ENCODE results near the gene PAWR.
"Not testable (repeated sequence)": the region's sequence is repeated elsewhere in the genome, so short reads cannot be mapped to it uniquely, and the experiment has no call there.

Gene PAWR

DNA sequence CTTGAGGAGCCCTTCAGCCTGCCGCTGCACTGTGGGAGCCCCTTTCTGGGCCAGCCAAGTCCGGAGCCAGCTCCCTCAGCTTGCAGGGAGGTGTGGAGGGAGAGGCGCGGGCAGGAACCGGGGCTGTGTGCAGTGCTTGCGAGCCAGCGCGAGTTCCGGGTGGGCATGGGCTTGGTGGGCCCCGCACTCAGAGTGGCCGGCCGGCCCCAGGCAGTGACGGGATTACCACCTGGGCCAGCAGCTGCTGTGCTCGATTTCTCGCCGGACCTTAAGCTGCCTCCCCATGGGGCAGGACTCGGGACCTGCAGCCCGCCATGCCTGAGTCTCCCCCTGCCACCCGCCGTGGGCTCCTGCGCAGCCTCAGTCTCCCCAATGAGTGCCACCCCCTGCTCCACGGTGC, 116.9 kb downstream of the PAWR start:
- no peak overlapping the region for H3K4me2 ChIP-seq (ENCODE audit: low read length)
- H3K36me3 ChIP-seq (ENCODE audit: insufficient read depth, low read length): peaks cover 17% of the 10 kb centered on the region
- no peaks in the 10 kb centered on the region for H3K27me3 ChIP-seq (ENCODE audit: control insufficient read depth, insufficient read depth, low read length)
- H3K9ac ChIP-seq (ENCODE audit: low read depth, low read length): no peak overlapping the region
- H3K9me3 ChIP-seq (replicated peaks; ENCODE audit: low read length): no peaks in the 10 kb centered on the region
- H3K4me1 ChIP-seq (ENCODE audit: control insufficient read depth, insufficient read depth, low read length): no peaks in the 10 kb centered on the region
- no peak overlapping the region for H3K4me3 ChIP-seq (ENCODE audit: low read length)

DNA sequence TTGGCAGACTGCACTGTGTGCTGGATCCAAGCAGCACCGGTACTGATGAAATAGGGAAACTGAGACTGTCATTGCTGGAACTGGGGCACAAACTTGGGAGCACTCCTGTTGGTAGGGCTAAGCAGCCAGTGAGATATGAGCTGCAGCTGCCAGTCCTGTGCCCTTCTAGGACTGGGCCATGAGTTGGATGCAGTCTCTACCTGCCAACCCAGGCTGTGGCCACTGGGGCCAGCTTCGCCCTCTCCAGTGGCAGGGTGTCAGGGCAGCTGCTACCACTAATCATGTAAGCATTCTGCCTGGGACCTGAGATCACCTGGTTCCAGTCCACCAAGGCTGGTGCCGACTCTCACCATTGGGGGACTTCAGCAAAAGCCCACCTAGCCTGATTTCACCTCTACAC, 121.1 kb downstream of the PAWR start:
- Histone ChIP-seq H3K9me3 (replicated peaks; ENCODE audit: low read length) (no peaks in the 10 kb centered on the region), H3K27me3 (ENCODE audit: control insufficient read depth, insufficient read depth, low read length) (no peaks in the 10 kb centered on the region), H3K4me1 (ENCODE audit: control insufficient read depth, insufficient read depth, low read length) (peaks cover 8% of the 10 kb centered on the region), H3K4me3 (ENCODE audit: low read length) (no peak overlapping the region), H3K36me3 (ENCODE audit: insufficient read depth, low read length) (peaks cover 26% of the 10 kb centered on the region), H3K4me2 (ENCODE audit: low read length) (no peak overlapping the region), H3K9ac (ENCODE audit: low read depth, low read length) (no peak overlapping the region)

DNA sequence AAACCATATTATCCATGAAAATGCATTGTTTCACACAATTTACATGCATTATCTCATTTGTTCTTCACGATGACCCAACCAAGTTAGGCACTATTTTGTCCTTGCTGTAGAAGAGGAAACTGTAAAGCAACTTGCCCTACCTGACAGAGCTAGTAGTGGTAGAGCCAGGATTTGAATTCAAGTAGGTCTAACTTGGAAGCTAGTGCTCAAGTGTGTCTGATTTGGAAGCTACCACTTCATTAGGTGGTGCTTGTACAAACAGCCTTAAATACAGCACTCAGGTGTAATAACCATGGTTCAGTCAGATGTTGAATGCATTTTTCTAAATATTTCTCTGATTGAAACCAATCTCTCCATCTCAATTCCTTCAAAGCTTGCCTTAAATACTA, 123.6 kb downstream of the PAWR start:
- Histone ChIP-seq H3K4me3 (ENCODE audit: low read length) (no peak overlapping the region), H3K27me3 (ENCODE audit: control insufficient read depth, insufficient read depth, low read length) (no peaks in the 10 kb centered on the region), H3K4me1 (ENCODE audit: control insufficient read depth, insufficient read depth, low read length) (peaks cover 8% of the 10 kb centered on the region), H3K9me3 (replicated peaks; ENCODE audit: low read length) (no peaks in the 10 kb centered on the region), H3K36me3 (ENCODE audit: insufficient read depth, low read length) (peaks cover 23% of the 10 kb centered on the region), H3K4me2 (ENCODE audit: low read length) (no peak overlapping the region), H3K9ac (ENCODE audit: low read depth, low read length) (no peak overlapping the region)

GRCh38 chr12:79566452-79567174, 124.2 kb downstream of the PAWR start:
- no peak overlapping the region for H3K9ac ChIP-seq (ENCODE audit: low read depth, low read length)
- no peaks in the 10 kb centered on the region for H3K27me3 ChIP-seq (ENCODE audit: control insufficient read depth, insufficient read depth, low read length)
- H3K36me3 ChIP-seq (ENCODE audit: insufficient read depth, low read length): peaks cover 26% of the 10 kb centered on the region
- H3K4me3 ChIP-seq (ENCODE audit: low read length): no peak overlapping the region
- peak overlapping the region; percentile 22 for H3K4me2 ChIP-seq (ENCODE audit: low read length)
- H3K4me1 ChIP-seq (ENCODE audit: control insufficient read depth, insufficient read depth, low read length): peaks cover 8% of the 10 kb centered on the region
- H3K9me3 ChIP-seq (replicated peaks; ENCODE audit: low read length): no peaks in the 10 kb centered on the region

GRCh38 chr12:79564727-79565350, 125.9 kb downstream of the PAWR start:
- H3K27me3 ChIP-seq (ENCODE audit: control insufficient read depth, insufficient read depth, low read length); H3K4me3 ChIP-seq (ENCODE audit: low read length); H3K4me2 ChIP-seq (ENCODE audit: low read length); H3K9me3 ChIP-seq (replicated peaks; ENCODE audit: low read length); H3K4me1 ChIP-seq (ENCODE audit: control insufficient read depth, insufficient read depth, low read length); H3K9ac ChIP-seq (ENCODE audit: low read depth, low read length): not testable (repeated sequence)
- H3K36me3 ChIP-seq (ENCODE audit: insufficient read depth, low read length): peaks cover 37% of the 10 kb centered on the region

- Histone ChIP-seq H3K36me3 (ENCODE audit: insufficient read depth, low read length) (peaks cover 33% of the 10 kb centered on the region), H3K4me2 (ENCODE audit: low read length) (no peak overlapping the region), H3K4me3 (ENCODE audit: low read length) (no peak overlapping the region), H3K9me3 (replicated peaks; ENCODE audit: low read length) (no peaks in the 10 kb centered on the region), H3K27me3 (ENCODE audit: control insufficient read depth, insufficient read depth, low read length) (no peaks in the 10 kb centered on the region), H3K4me1 (ENCODE audit: control insufficient read depth, insufficient read depth, low read length) (peaks cover 8% of the 10 kb centered on the region), H3K9ac (ENCODE audit: low read depth, low read length) (no peak overlapping the region)
These were observed 127.6 kb downstream of the PAWR start for GRCh38 chr12:79563021-79563740.

GRCh38 chr12:79561401-79562132, 129.2 kb downstream of the PAWR start:
- H3K27me3 ChIP-seq (ENCODE audit: control insufficient read depth, insufficient read depth, low read length): no peaks in the 10 kb centered on the region
- peaks cover 5% of the 10 kb centered on the region for H3K4me1 ChIP-seq (ENCODE audit: control insufficient read depth, insufficient read depth, low read length)
- no peaks in the 10 kb centered on the region for H3K9me3 ChIP-seq (replicated peaks; ENCODE audit: low read length)
- no peak overlapping the region for H3K4me3 ChIP-seq (ENCODE audit: low read length)
- peaks cover 29% of the 10 kb centered on the region for H3K36me3 ChIP-seq (ENCODE audit: insufficient read depth, low read length)
- H3K4me2 ChIP-seq (ENCODE audit: low read length): no peak overlapping the region
- no peak overlapping the region for H3K9ac ChIP-seq (ENCODE audit: low read depth, low read length)

DNA sequence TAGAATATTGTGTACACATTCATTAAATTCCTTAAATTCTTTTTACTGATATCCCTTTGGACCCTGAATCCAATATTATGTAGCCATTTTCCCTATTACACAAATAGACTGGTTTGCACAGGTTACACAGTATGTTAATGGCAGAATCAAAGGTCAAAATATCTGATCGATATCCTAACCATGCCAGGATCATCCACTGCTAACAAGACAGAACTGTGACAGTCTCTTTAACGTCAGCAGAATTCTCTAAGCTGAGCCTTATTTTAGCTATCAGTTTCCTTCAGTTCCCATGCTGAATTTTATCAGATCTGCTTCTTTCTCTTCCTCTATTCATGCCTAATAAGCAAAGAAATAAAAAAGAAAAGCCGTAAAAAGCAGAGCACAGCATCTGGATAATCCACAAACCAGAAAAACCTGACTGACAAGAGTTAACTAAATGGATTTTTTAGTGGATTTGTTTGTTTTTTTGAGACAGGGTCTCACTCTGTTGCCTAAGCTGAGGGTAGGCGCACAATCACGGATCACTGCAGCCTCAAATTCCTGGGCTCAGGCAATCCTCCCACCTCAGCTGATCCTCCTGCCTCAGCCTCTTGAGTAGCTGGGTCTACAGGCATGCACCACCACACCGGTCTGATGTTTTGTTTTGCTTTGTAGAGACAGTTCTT, 130.4 kb downstream of the PAWR start:
- no peaks in the 10 kb centered on the region for H3K9me3 ChIP-seq (replicated peaks; ENCODE audit: low read length)
- H3K9ac ChIP-seq (ENCODE audit: low read depth, low read length): no peak overlapping the region
- peaks cover 22% of the 10 kb centered on the region for H3K36me3 ChIP-seq (ENCODE audit: insufficient read depth, low read length)
- H3K4me1 ChIP-seq (ENCODE audit: control insufficient read depth, insufficient read depth, low read length): no peaks in the 10 kb centered on the region
- no peak overlapping the region for H3K4me3 ChIP-seq (ENCODE audit: low read length)
- H3K27me3 ChIP-seq (ENCODE audit: control insufficient read depth, insufficient read depth, low read length): no peaks in the 10 kb centered on the region
- no peak overlapping the region for H3K4me2 ChIP-seq (ENCODE audit: low read length)

DNA sequence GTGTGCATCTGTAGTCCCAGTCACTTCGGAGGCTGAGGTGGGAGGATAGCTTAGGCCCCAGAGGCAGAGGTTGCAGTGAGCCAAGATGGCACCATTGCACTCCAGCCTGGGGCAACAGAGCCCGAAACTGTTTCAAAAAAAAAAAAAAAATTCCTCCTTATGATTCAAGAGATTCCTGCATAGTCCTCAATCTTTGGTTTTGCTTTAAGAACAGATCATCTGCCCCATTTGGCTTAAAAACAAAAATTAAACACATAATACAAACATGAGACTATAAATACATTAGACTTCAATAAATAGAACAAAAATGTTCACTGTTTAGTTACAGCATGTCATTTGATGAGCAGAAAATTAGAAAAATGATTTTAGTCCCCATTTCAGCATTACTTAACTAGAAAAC, 131.2 kb downstream of the PAWR start:
- no peak overlapping the region for H3K9ac ChIP-seq (ENCODE audit: low read depth, low read length)
- H3K4me2 ChIP-seq (ENCODE audit: low read length): no peak overlapping the region
- no peaks in the 10 kb centered on the region for H3K9me3 ChIP-seq (replicated peaks; ENCODE audit: low read length)
- H3K4me3 ChIP-seq (ENCODE audit: low read length): no peak overlapping the region
- H3K27me3 ChIP-seq (ENCODE audit: control insufficient read depth, insufficient read depth, low read length): no peaks in the 10 kb centered on the region
- peaks cover 22% of the 10 kb centered on the region for H3K36me3 ChIP-seq (ENCODE audit: insufficient read depth, low read length)
- no peaks in the 10 kb centered on the region for H3K4me1 ChIP-seq (ENCODE audit: control insufficient read depth, insufficient read depth, low read length)

- no peaks in the 10 kb centered on the region for H3K9me3 ChIP-seq (replicated peaks; ENCODE audit: low read length)
- no peaks in the 10 kb centered on the region for H3K4me1 ChIP-seq (ENCODE audit: control insufficient read depth, insufficient read depth, low read length)
- no peak overlapping the region for H3K4me3 ChIP-seq (ENCODE audit: low read length)
- H3K4me2 ChIP-seq (ENCODE audit: low read length): no peak overlapping the region
- H3K36me3 ChIP-seq (ENCODE audit: insufficient read depth, low read length): peaks cover 22% of the 10 kb centered on the region
- no peaks in the 10 kb centered on the region for H3K27me3 ChIP-seq (ENCODE audit: control insufficient read depth, insufficient read depth, low read length)
- H3K9ac ChIP-seq (ENCODE audit: low read depth, low read length): no peak overlapping the region
These were observed 131.8 kb downstream of the PAWR start for GRCh38 chr12:79558924-79559469.
